Measurements from ENCODE around the gene PADI6. TPM values are rescaled to one million over a fixed set of nuclear protein-coding genes. Genes with fewer than 3 reads are reported as not detected.

PADI6 gene
- total and polyA plus RNA-seq, 2 of the 8 experiments (the other 6 are each of a cell fraction or from before 2014, with no cell fraction given), result not detected

- TF ChIP-seq E2F6 (IDR thresholded peaks at IDR 0.05) (no peak), RBBP5 (IDR thresholded peaks at IDR 0.05; ENCODE audit: borderline replicate concordance, low read depth, low read length) (no peak), ZNF274 (IDR thresholded peaks at IDR 0.05; ENCODE audit: borderline replicate concordance, extremely low read depth, low read length) (no peak), EZH2 (IDR thresholded peaks at IDR 0.05; ENCODE audit: low read depth, low read length, severe bottlenecking) (no peak), CTBP2 (IDR thresholded peaks at IDR 0.05; ENCODE audit: borderline replicate concordance, insufficient read depth, insufficient read length, low read length) (no peak), BRCA1 (IDR thresholded peaks at IDR 0.05; ENCODE audit: low read depth, low read length) (no peak), JUN (IDR thresholded peaks at IDR 0.05; ENCODE audit: low read depth, low read length) (no peak), SP1 (IDR thresholded peaks at IDR 0.05; ENCODE audit: low read depth, low read length) (no peak), SP2 (IDR thresholded peaks at IDR 0.05; ENCODE audit: low read length) (no peak)
Measured at GRCh38 chr1:17412093-17412870, 40.3 kb downstream of the PADI6 start (continued).
